TTC549 (cell line): ENCODE results near the gene BEX3.
"Not testable (repeated sequence)": the region's sequence is repeated elsewhere in the genome, so short reads cannot be mapped to it uniquely, and the experiment has no call there.

Experiments used
- FAIRE-seq: peaks from 2 replicates; lab custom pipeline; 2012; peaks lifted over from hg19 to GRCh38; lab: Jason Lieb, UNC

The BEX3 gene

DNA sequence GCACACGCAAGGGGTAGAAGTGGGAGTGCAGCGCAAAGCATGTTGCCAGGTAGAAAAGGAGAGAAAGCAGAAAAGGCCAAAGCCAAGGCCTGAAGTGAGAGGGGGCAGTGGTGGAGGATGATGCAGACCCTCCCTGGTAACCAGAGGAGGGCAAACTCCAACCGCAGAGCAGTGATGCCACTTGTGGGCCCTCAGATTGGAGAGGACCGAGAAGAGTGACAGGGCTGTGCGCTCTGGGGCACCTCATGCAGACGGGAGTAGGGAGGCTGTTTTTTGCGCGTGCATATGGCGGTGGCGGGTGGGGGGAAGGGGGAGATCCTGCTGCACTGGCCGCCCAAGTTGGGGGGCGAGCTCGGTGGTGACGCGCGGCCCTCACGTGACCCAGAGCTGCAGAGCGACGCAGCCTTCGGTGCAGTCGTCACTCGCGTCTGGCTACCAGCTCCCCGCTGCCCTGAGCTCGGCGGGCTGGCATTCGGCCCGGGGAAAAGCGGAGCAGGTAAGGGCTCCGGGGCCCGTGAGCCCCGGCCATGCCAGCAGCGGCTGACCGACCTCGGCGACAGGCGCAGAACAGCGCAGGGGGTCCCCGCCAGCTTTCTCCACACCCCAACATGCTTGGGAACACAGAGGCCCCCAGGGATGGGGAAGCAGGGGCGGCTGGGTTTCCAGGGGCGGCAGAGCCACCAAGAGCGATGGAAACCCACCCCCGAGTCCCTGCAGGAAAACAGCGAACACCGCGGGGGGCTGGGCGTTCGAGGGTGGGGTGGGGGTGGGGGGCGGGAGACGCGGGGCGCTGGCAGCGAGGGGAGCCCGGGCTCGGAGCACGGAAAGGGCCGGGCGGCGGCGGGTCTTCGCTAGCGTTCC lies at the start of gene BEX3:
Gene BEX3 (plus strand): TSS at position 421 of the 861 bp plus-strand sequence. CDS start 984 bp downstream, outside the sequence.
- no peak for FAIRE-seq

GRCh38 chrX:103329991-103330390 lies 46.3 kb upstream of the BEX3 start, which contains the start of gene TCEAL7:
Gene TCEAL7 (plus strand): TSS chrX:103330239. CDS start chrX:103331404, 1,165 bp downstream.
- no peak for FAIRE-seq

DNA sequence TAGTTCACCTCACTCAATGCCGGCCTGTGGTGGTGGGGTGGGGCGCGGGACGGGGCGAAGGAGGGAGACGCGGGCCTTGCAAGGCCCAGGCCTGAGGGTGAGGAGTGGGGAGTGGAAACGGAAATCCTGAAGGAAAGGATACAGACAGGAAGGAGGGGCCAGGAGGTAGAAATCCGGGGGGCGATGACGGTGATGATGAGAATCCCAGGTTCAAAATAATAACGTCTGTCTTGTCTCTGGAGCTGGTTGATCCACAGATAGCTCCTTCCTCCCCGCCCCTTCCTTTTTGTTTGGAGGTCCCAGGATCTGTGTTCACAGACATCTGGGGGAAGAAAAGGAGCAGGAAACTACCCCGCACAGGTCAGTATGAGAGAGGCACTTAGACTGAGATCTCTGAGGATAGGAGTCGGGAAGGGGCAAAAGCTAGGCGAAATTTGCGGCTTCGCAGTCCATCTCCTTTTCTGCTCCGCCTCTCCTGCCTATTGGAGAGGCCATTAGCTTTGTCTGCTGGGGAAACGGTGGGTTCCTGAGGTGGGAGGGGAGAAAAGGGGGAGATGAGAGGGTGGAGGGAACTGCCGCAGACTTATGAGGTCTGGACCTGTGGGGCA lies 45.6 kb upstream of the BEX3 start:
- FAIRE-seq = no peak

- FAIRE-seq = no peak
These were observed 37.7 kb upstream of the BEX3 start for GRCh38 chrX:103338663-103339062.

GRCh38 chrX:103343105-103343504 lies 33.2 kb upstream of the BEX3 start:
- FAIRE-seq = peak; percentile 57

- FAIRE-seq = no peak
These were observed 31.7 kb upstream of the BEX3 start for GRCh38 chrX:103344606-103345005.

- no peak for FAIRE-seq
These were observed 28.5 kb upstream of the BEX3 start for GRCh38 chrX:103347682-103348397.

GRCh38 chrX:103356130-103356798 lies 20.1 kb upstream of the BEX3 start, which contains the start of gene TCEAL9:
Gene TCEAL9 (plus strand): TSS chrX:103356506. CDS start chrX:103357685, 1,179 bp downstream.
- FAIRE-seq = no peak

DNA sequence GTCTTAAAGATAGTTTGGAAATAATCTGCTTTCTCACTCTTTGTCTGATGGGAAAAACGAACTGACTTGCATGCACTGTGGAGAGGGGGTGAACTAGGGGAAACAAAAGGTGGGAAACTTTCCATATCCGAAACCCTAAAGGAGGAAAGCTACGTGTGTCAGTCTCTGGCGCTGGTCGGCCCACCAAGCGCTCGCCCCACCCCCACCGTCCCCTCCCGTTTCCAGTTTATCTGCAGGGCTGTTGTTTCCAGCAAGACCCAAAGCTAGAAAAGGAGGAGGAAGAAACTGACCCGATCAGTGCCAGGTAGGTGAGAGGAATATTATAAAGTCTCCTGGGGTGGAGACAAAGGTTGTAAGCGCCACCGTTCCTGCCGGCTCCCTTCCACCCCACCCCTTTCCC lies 19.5 kb upstream of the BEX3 start:
- FAIRE-seq = no peak

DNA sequence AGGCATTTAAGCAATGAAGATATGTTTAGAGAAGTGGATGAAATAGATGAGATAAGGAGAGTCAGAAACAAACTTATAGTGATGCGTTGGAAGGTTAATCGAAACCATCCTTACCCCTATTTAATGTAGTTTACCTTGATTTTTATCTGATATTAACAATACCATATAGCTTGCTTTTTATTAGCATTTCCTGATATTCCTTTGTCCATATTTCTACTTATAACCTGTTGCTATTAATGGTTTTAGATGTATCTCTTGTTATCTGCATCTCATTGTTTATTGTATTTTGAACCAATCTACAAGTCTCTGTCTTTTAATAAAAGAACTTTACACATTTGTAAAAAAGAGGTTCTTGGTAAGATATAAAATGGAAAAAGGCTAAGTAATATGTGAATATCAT lies 18.5 kb upstream of the BEX3 start:
- FAIRE-seq = no peak

DNA sequence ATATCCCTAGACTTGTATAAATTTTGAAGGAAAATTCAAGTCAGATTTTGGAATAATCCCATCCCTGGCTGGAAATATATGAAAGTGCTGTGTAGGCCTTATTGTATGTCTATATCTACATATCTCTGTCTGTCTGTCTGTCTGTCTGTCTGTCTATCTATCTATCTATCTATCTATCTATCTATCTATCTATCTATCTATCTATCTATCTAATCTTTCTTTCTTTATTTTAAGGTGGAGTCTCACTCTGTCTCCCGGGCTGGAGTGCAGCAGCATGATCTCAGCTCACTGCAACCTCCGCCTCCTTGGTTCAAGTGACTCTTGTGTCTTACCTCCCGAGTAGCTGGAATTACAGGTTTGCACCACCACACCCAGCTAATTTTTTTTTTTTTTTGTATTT lies 16.7 kb upstream of the BEX3 start:
- not testable (repeated sequence) for FAIRE-seq

DNA sequence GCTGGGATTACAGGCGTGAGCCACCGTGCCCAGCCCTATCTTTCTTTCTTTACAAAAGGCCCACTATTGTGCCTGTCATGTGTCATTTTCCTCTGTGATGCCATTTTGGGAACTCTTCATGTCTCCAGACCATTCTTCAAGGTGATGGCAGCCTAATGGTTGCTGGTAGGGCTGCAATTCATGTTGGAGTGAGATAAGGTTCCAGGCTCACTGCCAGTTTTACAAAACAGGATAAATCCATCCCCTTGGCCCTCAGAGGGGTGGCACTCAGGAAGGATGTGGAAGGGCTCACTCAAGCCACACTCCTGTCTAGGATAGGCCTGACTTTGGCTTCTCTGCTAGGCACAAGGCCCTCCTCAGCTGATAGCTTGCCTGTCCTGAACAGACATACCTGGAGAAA lies 16.2 kb upstream of the BEX3 start:
- no peak for FAIRE-seq

DNA sequence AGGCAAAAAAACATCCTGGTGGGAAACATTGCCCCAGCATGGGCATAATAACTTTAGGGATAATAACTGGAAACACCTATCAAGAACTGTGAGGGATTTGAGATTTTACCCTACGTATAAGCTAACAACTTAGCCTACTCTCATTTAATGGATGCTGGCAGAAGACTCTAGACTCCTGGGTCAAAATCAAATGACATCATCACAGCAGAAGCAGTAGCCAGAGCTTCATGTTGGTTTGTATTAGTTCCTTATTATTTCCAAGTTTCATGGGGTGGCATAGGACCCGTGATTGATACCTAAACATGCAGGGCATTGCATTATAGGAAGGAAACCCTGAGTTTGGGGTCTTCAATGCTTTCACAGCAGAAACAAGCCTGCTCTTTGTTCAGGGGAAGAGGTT lies 15.4 kb upstream of the BEX3 start:
- no peak for FAIRE-seq

- no peak for FAIRE-seq
These were observed 14.5 kb upstream of the BEX3 start for GRCh38 chrX:103361798-103362197.

DNA sequence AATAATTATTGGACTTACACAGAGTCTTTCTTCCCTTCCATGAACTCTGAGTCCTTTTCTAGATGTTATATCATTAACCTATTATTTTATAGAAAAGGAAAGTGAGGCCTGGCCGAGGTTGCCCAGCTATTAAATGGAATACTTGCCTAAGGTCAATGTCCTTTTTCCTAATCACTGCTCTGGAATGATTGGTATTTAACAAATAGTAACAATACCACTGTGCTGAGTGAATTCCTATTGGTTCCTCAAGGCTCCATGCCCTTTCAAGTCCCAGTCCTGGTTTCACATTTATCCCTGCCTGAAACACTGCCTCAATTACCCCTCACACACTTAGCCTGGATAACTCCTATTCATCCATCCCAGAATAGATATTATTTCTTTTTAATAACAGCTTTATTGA lies 13.9 kb upstream of the BEX3 start:
- FAIRE-seq = no peak

DNA sequence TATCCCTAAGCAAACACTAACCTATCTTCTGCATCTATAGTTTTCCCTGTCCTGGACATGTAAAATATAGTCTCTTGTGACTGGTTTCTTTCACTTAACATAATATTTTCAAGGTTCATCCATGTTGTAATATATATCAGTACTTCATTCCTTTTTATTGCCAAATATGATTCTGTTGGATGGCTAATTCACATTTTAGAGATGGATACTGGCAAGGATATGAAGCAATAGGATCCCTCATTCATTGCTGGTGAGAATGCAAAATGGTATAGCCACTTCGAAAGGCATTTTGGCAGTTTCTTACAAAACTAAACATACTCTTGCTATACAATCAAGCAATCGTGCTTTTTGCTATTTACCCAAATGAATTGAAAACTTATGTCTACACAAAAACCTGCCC lies 13.3 kb upstream of the BEX3 start:
- no peak for FAIRE-seq

DNA sequence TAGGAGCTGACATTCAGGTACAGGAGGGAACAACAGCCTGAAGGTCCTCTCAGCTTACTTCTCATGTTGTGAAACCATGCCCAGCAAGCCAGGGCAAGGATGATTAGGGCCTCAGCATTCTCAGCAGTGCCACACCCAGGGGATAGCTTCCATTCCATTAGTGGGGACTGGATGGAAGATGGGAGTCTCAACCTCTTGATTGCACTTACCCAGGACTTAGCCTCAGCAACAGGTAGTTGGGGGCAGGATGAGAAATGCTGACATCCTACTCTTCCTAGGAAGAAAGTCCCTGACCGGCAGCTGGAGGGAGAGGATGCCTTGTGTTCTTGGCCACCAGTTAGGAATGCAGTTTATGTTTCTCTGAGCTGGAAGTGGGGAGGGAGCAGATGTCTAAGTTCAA lies 8.8 kb upstream of the BEX3 start:
- no peak for FAIRE-seq

DNA sequence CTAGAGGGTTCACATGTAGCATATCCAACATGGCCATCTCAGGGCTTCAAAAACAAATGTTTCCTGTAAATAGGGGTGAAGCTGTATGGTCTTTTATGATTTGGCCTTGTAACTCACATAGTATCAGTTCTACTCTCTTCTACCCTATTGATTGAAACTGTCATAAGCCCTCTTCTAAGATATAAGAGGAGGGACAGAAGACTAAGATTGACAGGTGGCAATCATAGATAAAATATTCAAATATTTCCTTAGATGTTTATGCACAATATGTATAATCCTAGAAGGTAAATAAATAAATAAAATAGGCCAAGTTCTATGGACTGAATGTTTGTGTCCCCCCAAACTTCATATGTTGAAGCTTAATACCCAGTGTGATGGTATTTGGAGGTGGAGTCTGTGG lies 6.9 kb upstream of the BEX3 start:
- no peak for FAIRE-seq

- FAIRE-seq = no peak
These were observed 3.5 kb upstream of the BEX3 start for GRCh38 chrX:103372886-103373285.

GRCh38 chrX:103373581-103373980 lies 2.8 kb upstream of the BEX3 start:
- no peak for FAIRE-seq

DNA sequence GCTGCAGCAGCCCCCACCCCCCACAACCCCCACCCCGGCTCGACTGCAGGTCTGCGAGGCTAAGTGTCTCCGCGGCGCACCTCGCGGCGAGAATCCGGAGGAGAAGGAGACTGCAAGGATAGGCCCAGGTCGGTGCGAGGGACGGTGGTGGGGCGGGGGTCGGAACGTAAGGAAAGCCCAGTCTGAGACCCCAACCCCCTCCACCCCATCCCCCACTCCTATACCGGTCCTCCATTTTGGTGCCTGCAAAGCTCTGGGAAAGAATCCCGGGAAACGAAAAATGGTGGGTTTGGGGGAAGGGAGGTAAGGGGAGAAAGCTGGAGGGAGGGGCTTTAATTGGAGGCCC lies 614 bp downstream of the BEX3 start:
- no peak for FAIRE-seq

DNA sequence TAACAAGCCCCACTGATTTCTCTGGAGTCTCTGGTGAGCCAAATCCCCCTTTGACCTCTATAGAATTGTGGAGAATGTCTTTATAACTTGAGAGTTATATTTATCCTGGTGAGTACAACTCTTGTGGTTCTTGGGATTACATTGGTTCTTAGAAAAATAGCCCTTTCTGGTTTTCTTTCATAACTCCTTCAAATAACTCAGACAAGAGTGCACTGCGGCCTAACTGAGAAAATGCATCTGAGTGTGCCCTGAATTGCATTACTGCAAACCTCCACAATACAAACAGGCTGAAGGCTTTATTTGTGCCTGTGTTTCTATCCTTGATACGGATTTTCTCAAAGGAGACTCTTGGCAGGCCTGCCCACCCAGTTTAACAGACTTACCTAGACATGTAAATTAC lies 2.7 kb downstream of the BEX3 start:
- no peak for FAIRE-seq

DNA sequence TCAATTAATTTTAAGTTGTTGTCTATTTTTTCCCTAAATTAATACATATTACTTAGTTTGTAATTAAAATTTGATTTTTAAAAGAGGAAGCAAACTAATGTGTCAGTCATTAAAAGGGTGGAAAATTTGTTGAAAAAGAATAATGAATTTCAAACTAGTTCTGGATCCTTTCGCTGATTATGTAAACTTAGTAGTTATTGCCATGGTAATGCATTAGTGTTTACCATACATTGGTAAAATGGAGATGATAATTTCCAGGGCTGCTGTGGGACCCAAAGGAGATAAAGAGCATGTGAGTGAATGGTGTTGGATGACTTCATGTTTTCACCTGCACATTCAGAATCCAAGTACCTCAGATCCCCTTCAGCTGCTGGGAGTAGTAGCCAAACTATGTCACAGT lies 6.5 kb downstream of the BEX3 start:
- FAIRE-seq = no peak
